Endothelial cell of umbilical vein (primary cell): ENCODE results near the gene ALDH1A2. TPM values are rescaled to one million over a fixed set of nuclear protein-coding genes. Genes with fewer than 3 reads are reported as not detected.

Experiments
- BruUV-seq: library from RNA; stranded (reverse); fragments of 400-500 nt; replicated peaks from 2 replicates; lab custom pipeline; 2021; lab: Mats Ljungman, UMichigan
- CTCF ChIA-PET: fragments of 300-600, 350-600 bp; sonication (Branson Sonifier 250); formaldehyde crosslinking; loops from one replicate; lab custom pipeline; 2021; ENCODE audit warnings: antibody characterized with exemption, inconsistent platforms; lab: Charles Lee
- POLR2A ChIA-PET: fragments of 300-600, 350-600 bp; sonication (Branson Sonifier 250); formaldehyde crosslinking; loops from one replicate; lab custom pipeline; 2021; ENCODE audit warnings: antibody characterized with exemption, inconsistent platforms; lab: Charles Lee
- DNase-seq: peaks from one replicate; pipeline ENCODE4 v3.0.0-alpha.2; 2011; ENCODE audit warnings: low read depth, low spot score
- FAIRE-seq: peaks from 2 replicates; lab custom pipeline; 2011; peaks lifted over from hg19 to GRCh38; lab: Jason Lieb, UNC
- H2AFZ ChIP-seq: 2 replicates; pipeline ENCODE4 v1.6.0; 2012; ENCODE audit warnings: low read depth, low read length, control low read depth, inconsistent platforms
- H3K27ac ChIP-seq: 2 replicates; pipeline ENCODE4 v1.5.1; 2011; ENCODE audit warnings: low read depth, mild to moderate bottlenecking, control low read depth, low read length, moderate library complexity; ENCODE audit not compliant: insufficient read depth
- H3K27me3 ChIP-seq, 2 experiments: 2 replicates each; pipeline versions ENCODE4 v1.6.0 to v1.6.1; 2011; ENCODE audit warnings: low read length in 2 of 2, mixed read lengths in 1 of 2; ENCODE audit not compliant: control insufficient read depth in 2 of 2, insufficient read depth in 2 of 2
- H3K36me3 ChIP-seq, 2 experiments: 2 replicates in 1 of 2; 3 replicates in 1 of 2; pipeline ENCODE4 v1.5.1; 2011; ENCODE audit warnings: low read length in 2 of 2, mild to moderate bottlenecking in 1 of 2, moderate library complexity in 1 of 2; ENCODE audit not compliant: control insufficient read depth in 2 of 2, insufficient read depth in 2 of 2; ENCODE audit errors: extremely low read depth in 1 of 2
- H3K4me1 ChIP-seq: 3 replicates; pipeline ENCODE4 v1.5.1; 2011; ENCODE audit warnings: mild to moderate bottlenecking, low read length; ENCODE audit not compliant: control insufficient read depth, insufficient read depth; ENCODE audit errors: extremely low read depth
- H3K4me2 ChIP-seq: 2 replicates; pipeline ENCODE4 v1.6.1; 2011; ENCODE audit warnings: low read length, control low read depth, mixed read lengths; ENCODE audit not compliant: insufficient read depth
- H3K4me3 ChIP-seq, 3 experiments: fragments of 200-600 bp in 1 of 3; sonication (generic), shearing (Covaris generic) in 1 of 3; replicated peaks in 1 of 3; 2 replicates each; pipeline ENCODE4 v1.5.1; 2011 to 2016; ENCODE audit warnings: control low read depth in 3 of 3, low read length in 3 of 3, mild to moderate bottlenecking in 2 of 3, inconsistent platforms in 1 of 3, low read depth in 1 of 3, moderate library complexity in 1 of 3; ENCODE audit not compliant: insufficient read depth in 1 of 3
- H3K79me2 ChIP-seq: 2 replicates; pipeline ENCODE4 v1.6.0; 2012; ENCODE audit warnings: low read length, inconsistent platforms; ENCODE audit not compliant: control insufficient read depth, insufficient read depth
- H3K9ac ChIP-seq: replicated peaks from 2 replicates; pipeline ENCODE3; 2011; ENCODE audit warnings: low read length, control low read depth; ENCODE audit not compliant: insufficient read depth; ENCODE audit errors: extremely low read depth
- H3K9me1 ChIP-seq: replicated peaks from 3 replicates; pipeline ENCODE4 v1.6.0; 2011; ENCODE audit warnings: mild to moderate bottlenecking, low read length; ENCODE audit not compliant: control insufficient read depth, insufficient read depth; ENCODE audit errors: extremely low read depth
- H3K9me3 ChIP-seq: replicated peaks from 2 replicates; pipeline ENCODE4 v1.5.1; 2012; ENCODE audit warnings: low read length, inconsistent platforms; ENCODE audit not compliant: control insufficient read depth, insufficient read depth
- H4K20me1 ChIP-seq: replicated peaks from 2 replicates; pipeline ENCODE3; 2011; ENCODE audit warnings: mild to moderate bottlenecking, low read length; ENCODE audit not compliant: control insufficient read depth, insufficient read depth; ENCODE audit errors: extremely low read depth
- EZH2 ChIP-seq: IDR thresholded peaks from 2 replicates; pipeline ENCODE4 v1.6.1; 2012; ENCODE audit warnings: borderline replicate concordance, low read depth, mild to moderate bottlenecking, moderate library complexity, low read length, inconsistent platforms; ENCODE audit not compliant: severe bottlenecking
- FOS ChIP-seq: IDR thresholded peaks from 2 replicates; pipeline ENCODE4 v1.6.1; 2011; ENCODE audit warnings: mild to moderate bottlenecking, low read length, moderate library complexity, borderline replicate concordance; ENCODE audit not compliant: insufficient read depth
- GATA2 ChIP-seq: IDR thresholded peaks from 2 replicates; pipeline ENCODE4 v1.7.0; 2011; ENCODE audit warnings: low read depth, mild to moderate bottlenecking, moderate library complexity, mixed read lengths, low read length; ENCODE audit not compliant: insufficient read length, insufficient read depth
- JUN ChIP-seq: IDR thresholded peaks from 2 replicates; pipeline ENCODE4 v1.6.1; 2011; ENCODE audit warnings: borderline replicate concordance, low read depth; ENCODE audit not compliant: insufficient read length, insufficient read depth
- MYC ChIP-seq: IDR thresholded peaks from one replicate; pipeline ENCODE4 v1.6.1; 2011; ENCODE audit warnings: mild to moderate bottlenecking, low read depth, low read length
- POLR2A ChIP-seq: IDR thresholded peaks from 2 replicates; pipeline ENCODE4 v1.6.1; 2012; ENCODE audit warnings: low read depth, mild to moderate bottlenecking, control low read depth, low read length
- POLR2AphosphoS5 ChIP-seq: IDR thresholded peaks from 2 replicates; pipeline ENCODE4 v1.6.1; 2012; ENCODE audit warnings: low read depth, mild to moderate bottlenecking, control low read depth, low read length, moderate library complexity; ENCODE audit not compliant: insufficient read depth
- dilution Hi-C: fragments of 300-500 bp; cut with MboI; formaldehyde crosslinking; loops from one replicate; pipeline ENCODE4 v1.15.0; 2019; ENCODE audit warnings: low sequenced_read_pairs; ENCODE audit not compliant: extremely low pct_ligation_motif_present
- intact Hi-C: fragments of 100-400 bp; cut with micrococcal nuclease; formaldehyde crosslinking; loops from one replicate; pipeline ENCODE4 v1.10.0; 2022
- polyA plus RNA-seq, 4 experiments: library from polyadenylated mRNA; depleted of rRNA in 3 of 4; stranded (reverse) in 3 of 4; unstranded in 1 of 4; fragments of >200 nt; gene quantifications; 2 replicates each; pipeline versions ENCODE4 v1.2.1 to v1.2.3, GENCODE V29; 2011 to 2012; ENCODE audit warnings: missing spikeins in 1 of 4
- total RNA-seq: library from RNA; stranded (reverse); gene quantifications from 2 replicates; pipeline ENCODE4 v1.2.3, GENCODE V29; 2021
- TF ChIP-seq, protein P1 (sequence below): IDR thresholded peaks from 2 replicates; pipeline ENCODE4 v1.6.1; 2011; ENCODE audit not compliant: insufficient read depth, insufficient read length
- TF ChIP-seq, protein P2 (sequence below), 2 donors: IDR thresholded peaks; 1 replicate in 1 of 2; 2 replicates in 1 of 2; pipeline ENCODE4 v1.5.1; 2011; ENCODE audit warnings: low read length in 2 of 2, mild to moderate bottlenecking in 2 of 2, moderate library complexity in 2 of 2, control low read depth in 1 of 2, inconsistent platforms in 1 of 2, low read depth in 1 of 2; ENCODE audit not compliant: insufficient read depth in 1 of 2; ENCODE audit errors: extremely low read depth in 1 of 2

The ALDH1A2 gene
- total and polyA plus RNA-seq, 2 donors (not counting 3 experiments of a cell fraction or from before 2014, with no cell fraction given), result 16.3 to 34.9 TPM

DNA sequence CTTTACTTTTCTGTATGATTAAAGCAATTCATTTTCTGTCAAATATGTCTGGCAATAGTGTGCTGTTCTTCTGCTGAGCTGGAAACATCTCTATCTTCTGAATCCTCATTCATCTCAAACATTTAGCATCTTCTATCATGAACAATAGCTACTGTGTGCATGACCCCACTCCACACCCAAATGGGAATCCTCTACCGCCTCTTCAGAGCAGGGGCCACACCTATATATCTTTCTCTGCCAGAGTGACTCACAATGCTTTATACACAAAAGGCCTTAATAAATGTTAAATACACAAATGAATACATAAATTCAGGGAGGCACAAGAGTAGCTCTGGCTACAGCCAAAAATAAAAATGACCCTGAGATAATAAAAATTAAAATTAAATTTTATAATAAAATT lies 8.0 kb downstream of the ALDH1A2 start:
- dilution Hi-C loops (loop anchor here (25.0 kb wide), 1 partner anchor 195 kb away; no protein-coding TSS in a partner anchor), intact Hi-C loops (no loop called here)
- Histone ChIP-seq H3K4me1 (peaks cover 7% of the 10 kb centered on the region), H3K27ac (no peak overlapping the region), H3K36me3 (no peaks in the 10 kb centered on the region), H2AFZ (no peak overlapping the region), H3K79me2 (peaks cover 8% of the 10 kb centered on the region), H3K9me3 (no peaks in the 10 kb centered on the region), H3K9ac (no peak overlapping the region), H3K27me3 (no peaks in the 10 kb centered on the region), H3K9me1 (no peaks in the 10 kb centered on the region), H3K4me3 (no peak overlapping the region), H4K20me1 (no peaks in the 10 kb centered on the region), H3K4me2 (no peak overlapping the region)
- ChIA-PET CTCF (interaction anchor here (0.9 to 2.4 kb wide), 7 partner anchors 9 to 307 kb away, joined by 3 to 9 read pairs (median 6); no protein-coding TSS in a partner anchor), POLR2A (no interaction called here)
- DNase-seq, result no peak
- FAIRE-seq, result no peak
- no TSS peak for BruUV-seq
- TF ChIP-seq FOS, result no peak
- TF ChIP-seq EZH2, result no peak
- TF ChIP-seq POLR2A, result no peak
- TF ChIP-seq, protein P1, sequence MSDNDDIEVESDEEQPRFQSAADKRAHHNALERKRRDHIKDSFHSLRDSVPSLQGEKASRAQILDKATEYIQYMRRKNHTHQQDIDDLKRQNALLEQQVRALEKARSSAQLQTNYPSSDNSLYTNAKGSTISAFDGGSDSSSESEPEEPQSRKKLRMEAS, result no peak
- no peak for TF ChIP-seq MYC
- TF ChIP-seq GATA2, result no peak
- TF ChIP-seq JUN, result no peak
- TF ChIP-seq POLR2AphosphoS5, result no peak
- TF ChIP-seq, protein P2, sequence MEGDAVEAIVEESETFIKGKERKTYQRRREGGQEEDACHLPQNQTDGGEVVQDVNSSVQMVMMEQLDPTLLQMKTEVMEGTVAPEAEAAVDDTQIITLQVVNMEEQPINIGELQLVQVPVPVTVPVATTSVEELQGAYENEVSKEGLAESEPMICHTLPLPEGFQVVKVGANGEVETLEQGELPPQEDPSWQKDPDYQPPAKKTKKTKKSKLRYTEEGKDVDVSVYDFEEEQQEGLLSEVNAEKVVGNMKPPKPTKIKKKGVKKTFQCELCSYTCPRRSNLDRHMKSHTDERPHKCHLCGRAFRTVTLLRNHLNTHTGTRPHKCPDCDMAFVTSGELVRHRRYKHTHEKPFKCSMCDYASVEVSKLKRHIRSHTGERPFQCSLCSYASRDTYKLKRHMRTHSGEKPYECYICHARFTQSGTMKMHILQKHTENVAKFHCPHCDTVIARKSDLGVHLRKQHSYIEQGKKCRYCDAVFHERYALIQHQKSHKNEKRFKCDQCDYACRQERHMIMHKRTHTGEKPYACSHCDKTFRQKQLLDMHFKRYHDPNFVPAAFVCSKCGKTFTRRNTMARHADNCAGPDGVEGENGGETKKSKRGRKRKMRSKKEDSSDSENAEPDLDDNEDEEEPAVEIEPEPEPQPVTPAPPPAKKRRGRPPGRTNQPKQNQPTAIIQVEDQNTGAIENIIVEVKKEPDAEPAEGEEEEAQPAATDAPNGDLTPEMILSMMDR (IDR thresholded peaks at IDR 0.05; ENCODE audit: extremely low read depth in 1 of 2, insufficient read depth in 1 of 2, low read depth in 1 of 2, low read length in 2 of 2), result no peak
